Lower lobe of right lung (tissue), 2 donors: ENCODE results near the gene PEX5L. TPM values are rescaled to one million over a fixed set of nuclear protein-coding genes. Genes with fewer than 3 reads are reported as not detected.

Experiments used
- ATAC-seq, 2 donors: fragments of 200-7000 bp; cut with Tn5 transposase; one replicate each; pipeline ENCODE4 v1.9.1; 2020 to 2022; ENCODE audit warnings: mild to moderate bottlenecking in 2 of 2, moderate library complexity in 2 of 2
- DNase-seq: peaks from one replicate; pipeline ENCODE4 v3.0.0-alpha.2; 2020
- H3K27ac ChIP-seq: fragments of 200-600 bp; one replicate; pipeline ENCODE4 v1.8.0; 2022
- H3K27me3 ChIP-seq: fragments of 200-600 bp; one replicate; pipeline ENCODE4 v1.8.0; 2022; ENCODE audit warnings: low read depth
- H3K36me3 ChIP-seq: fragments of 200-600 bp; one replicate; pipeline ENCODE4 v1.8.0; 2022; ENCODE audit warnings: mild to moderate bottlenecking
- H3K4me1 ChIP-seq: fragments of 200-600 bp; one replicate; pipeline ENCODE4 v1.8.0; 2022
- H3K4me3 ChIP-seq: fragments of 200-600 bp; one replicate; pipeline ENCODE4 v1.8.0; 2022; ENCODE audit warnings: mild to moderate bottlenecking
- H3K9me3 ChIP-seq: fragments of 200-600 bp; one replicate; pipeline ENCODE4 v1.8.0; 2022
- intact Hi-C: fragments of 100-400 bp; cut with DNase I; formaldehyde crosslinking; loops from one replicate; pipeline ENCODE4 v1.11.0; 2022
- total RNA-seq: library from RNA; stranded (reverse); fragmentation: NEBNext Ultra II Directional; extraction: Animal tissue kit (Norgen Biotek cat#: 25700); gene quantifications from one replicate; pipeline ENCODE4 v1.2.1, GENCODE V29; 2021
- TF ChIP-seq, protein P1 (sequence below): fragments of 200-600 bp; IDR thresholded peaks from one replicate; pipeline ENCODE4 v1.8.0; 2022; ENCODE audit warnings: antibody characterized with exemption, mild to moderate bottlenecking
- donor health status: DM: no; HTN: yes; CAD: no; lungs with severe emphysema.

PEX5L gene
- total RNA-seq, 1 donor from 2014 or later = not detected

DNA sequence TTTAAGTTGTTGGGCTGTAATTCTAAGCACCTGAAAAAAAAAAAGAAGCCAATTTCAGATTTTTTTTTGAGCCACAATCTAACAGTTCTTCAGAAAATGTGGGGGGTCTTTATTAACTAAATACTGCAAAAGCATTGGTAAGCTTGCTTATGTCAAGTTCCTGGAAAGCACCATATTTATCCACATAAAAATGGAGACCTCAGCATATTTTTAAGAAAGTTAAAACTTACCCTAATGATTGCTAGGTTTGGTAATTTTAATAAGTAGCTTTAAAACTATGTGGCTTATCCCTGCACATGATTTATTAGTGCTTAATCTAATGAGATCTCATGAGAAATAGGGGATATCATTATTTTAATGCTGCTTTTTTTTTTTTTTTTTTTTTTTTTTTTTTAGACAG, 227.1 kb downstream of the PEX5L start:
- Histone ChIP-seq H3K9me3 (no peaks in the 10 kb centered on the region), H3K36me3 (no peaks in the 10 kb centered on the region), H3K4me3 (no peak overlapping the region), H3K27me3 (no peaks in the 10 kb centered on the region), H3K27ac (no peak overlapping the region), H3K4me1 (peaks cover 6% of the 10 kb centered on the region)
- DNase-seq (no peak), ATAC-seq (no peak)
- intact Hi-C loops = no loop called here
- TF ChIP-seq, protein P1, sequence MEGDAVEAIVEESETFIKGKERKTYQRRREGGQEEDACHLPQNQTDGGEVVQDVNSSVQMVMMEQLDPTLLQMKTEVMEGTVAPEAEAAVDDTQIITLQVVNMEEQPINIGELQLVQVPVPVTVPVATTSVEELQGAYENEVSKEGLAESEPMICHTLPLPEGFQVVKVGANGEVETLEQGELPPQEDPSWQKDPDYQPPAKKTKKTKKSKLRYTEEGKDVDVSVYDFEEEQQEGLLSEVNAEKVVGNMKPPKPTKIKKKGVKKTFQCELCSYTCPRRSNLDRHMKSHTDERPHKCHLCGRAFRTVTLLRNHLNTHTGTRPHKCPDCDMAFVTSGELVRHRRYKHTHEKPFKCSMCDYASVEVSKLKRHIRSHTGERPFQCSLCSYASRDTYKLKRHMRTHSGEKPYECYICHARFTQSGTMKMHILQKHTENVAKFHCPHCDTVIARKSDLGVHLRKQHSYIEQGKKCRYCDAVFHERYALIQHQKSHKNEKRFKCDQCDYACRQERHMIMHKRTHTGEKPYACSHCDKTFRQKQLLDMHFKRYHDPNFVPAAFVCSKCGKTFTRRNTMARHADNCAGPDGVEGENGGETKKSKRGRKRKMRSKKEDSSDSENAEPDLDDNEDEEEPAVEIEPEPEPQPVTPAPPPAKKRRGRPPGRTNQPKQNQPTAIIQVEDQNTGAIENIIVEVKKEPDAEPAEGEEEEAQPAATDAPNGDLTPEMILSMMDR = no peak

DNA sequence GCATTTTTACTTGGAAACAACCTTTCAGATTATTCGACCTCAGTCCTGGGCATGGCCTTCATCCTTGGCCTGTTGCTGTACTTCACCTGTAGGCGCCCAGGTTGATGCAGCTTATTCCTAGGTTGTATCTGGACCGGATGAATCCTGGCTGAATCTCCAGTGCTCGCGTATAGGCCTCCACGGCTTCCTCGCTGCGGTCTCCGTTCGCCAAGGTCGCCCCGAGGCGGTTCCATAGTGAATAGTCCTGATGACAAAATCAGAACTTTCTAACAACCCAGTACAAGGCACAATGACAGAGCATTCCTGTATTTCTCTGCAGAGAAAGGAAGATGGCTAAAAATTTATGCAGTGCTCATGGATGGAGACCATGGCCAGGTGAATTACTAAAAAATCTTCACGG, 229.1 kb downstream of the PEX5L start:
- Histone ChIP-seq H3K27ac (no peak overlapping the region), H3K27me3 (no peaks in the 10 kb centered on the region), H3K4me1 (peaks cover 6% of the 10 kb centered on the region), H3K36me3 (no peaks in the 10 kb centered on the region), H3K4me3 (no peak overlapping the region), H3K9me3 (no peaks in the 10 kb centered on the region)
- TF ChIP-seq, protein P1 = no peak
- intact Hi-C loops = no loop called here
- DNase-seq (no peak), ATAC-seq (no peak)

DNA sequence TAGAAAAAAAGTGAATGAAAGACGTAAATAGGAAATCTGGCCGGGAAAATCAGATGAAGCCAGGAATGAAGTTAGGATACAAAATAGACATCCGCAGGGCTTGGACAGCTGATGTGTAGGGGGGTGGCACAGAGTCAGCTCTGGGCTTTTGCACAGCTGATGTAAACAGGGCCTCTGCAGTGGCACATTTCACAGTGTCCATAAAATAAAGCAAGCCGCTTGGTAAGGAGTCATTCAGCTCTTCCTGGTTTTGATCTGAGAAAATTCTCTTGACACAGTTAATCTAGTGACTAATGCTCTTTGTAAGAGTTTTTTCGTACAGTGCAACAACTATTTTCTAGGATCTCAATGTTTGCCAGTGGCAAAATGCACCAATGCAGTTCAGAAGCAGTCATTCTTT, 230.6 kb downstream of the PEX5L start:
- DNase-seq (no peak), ATAC-seq (no peak)
- H3K4me3 ChIP-seq = no peak overlapping the region
- H3K27ac ChIP-seq = no peak overlapping the region
- TF ChIP-seq, protein P1 = no peak
- H3K4me1 ChIP-seq = no peaks in the 10 kb centered on the region
- no peaks in the 10 kb centered on the region for H3K36me3 ChIP-seq
- H3K9me3 ChIP-seq = no peaks in the 10 kb centered on the region
- no peaks in the 10 kb centered on the region for H3K27me3 ChIP-seq
- intact Hi-C loops = no loop called here

DNA sequence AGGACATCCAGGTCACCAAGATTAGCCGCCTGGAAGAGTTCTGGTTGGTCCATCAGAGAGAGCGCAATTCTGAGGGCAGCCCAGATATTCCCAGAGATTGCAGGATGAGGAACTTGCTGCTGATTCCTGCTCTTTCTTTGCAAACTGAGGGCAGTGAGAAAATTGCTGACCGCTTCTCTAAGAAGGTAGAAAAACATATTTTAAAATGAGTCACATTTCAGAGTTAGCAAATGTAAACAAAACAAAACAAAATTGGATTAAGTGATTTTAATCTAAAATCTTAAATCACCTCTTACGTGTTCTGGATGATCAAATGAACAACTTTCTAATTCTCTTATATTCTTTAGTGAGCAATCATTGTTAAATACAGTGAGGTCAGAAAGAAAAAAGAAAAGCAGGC, 234.9 kb downstream of the PEX5L start:
- no peak for DNase-seq
- TF ChIP-seq, protein P1 = no peak
- H3K4me3 ChIP-seq = no peak overlapping the region
- H3K36me3 ChIP-seq = no peaks in the 10 kb centered on the region
- H3K27ac ChIP-seq = no peak overlapping the region
- no peaks in the 10 kb centered on the region for H3K4me1 ChIP-seq
- H3K9me3 ChIP-seq = no peaks in the 10 kb centered on the region
- no peaks in the 10 kb centered on the region for H3K27me3 ChIP-seq
- intact Hi-C loops = no loop called here
- ATAC-seq = no peak

DNA sequence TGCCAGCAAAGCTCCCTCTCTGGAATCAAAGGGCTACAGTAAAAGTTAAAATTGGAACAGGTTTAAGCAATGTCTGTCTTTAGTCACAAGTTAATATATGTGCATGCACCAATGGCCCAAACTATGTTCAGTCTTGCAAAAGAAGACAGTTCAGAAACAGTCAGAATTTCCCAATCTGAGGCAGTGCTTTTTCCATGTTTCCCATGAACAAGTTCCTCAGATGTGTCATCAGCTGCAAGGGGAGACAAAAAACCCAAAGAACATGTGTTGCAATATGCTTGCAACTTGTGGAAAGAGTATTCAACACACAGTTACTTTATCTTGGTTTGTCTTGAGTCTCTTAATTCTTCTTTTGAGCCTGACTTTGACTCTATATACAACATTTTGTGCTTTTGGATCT, 235.5 kb downstream of the PEX5L start:
- no peaks in the 10 kb centered on the region for H3K36me3 ChIP-seq
- H3K27me3 ChIP-seq = no peaks in the 10 kb centered on the region
- no peaks in the 10 kb centered on the region for H3K4me1 ChIP-seq
- H3K9me3 ChIP-seq = no peaks in the 10 kb centered on the region
- DNase-seq (no peak), ATAC-seq (peak in 1 of 2 donors; percentile 41)
- TF ChIP-seq, protein P1 = no peak
- no peak overlapping the region for H3K4me3 ChIP-seq
- intact Hi-C loops = no loop called here
- H3K27ac ChIP-seq = no peak overlapping the region

DNA sequence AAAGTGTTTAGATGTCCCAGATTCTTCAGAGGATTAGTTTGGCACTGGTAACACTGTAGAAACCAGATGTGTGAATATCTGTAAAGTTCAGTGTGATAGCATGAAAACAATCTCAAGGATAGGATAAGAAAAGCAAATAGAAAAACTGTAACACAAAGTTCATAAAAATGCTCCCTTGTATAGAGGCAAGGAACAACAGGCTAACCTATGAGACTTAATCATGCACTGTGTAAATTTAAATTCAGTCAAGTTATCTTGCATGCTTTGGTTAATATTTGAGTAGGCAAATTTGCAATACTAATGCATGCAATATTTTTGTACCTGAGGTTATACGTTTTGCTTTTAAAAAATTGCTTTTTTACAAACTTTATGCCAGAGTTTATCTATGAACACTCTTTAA, 239.5 kb downstream of the PEX5L start:
- no peak for DNase-seq
- intact Hi-C loops = no loop called here
- ATAC-seq = no peak
- H3K4me1 ChIP-seq = no peaks in the 10 kb centered on the region
- H3K36me3 ChIP-seq = no peaks in the 10 kb centered on the region
- TF ChIP-seq, protein P1 = no peak
- no peak overlapping the region for H3K4me3 ChIP-seq
- no peak overlapping the region for H3K27ac ChIP-seq
- H3K9me3 ChIP-seq = no peaks in the 10 kb centered on the region
- no peaks in the 10 kb centered on the region for H3K27me3 ChIP-seq
